ENCODE data around the gene SSTR3. TPM values are rescaled to one million over a fixed set of nuclear protein-coding genes. Genes with fewer than 3 reads are reported as not detected.

SSTR3 gene
- under 1 TPM in 1 of 9 donors, not detected in 8; 0.07 TPM for total RNA-seq
- polyA plus RNA-seq = not detected
- long read RNA-seq, donor 1 = 0 reads
- long read RNA-seq, donor 2 = 0 reads
- long read RNA-seq, donor 3 = 0 reads

- Histone ChIP-seq H3K27me3 (peaks cover 0 to 31% (median 4%) of the 10 kb centered on the region in 9 donors), H3K4me1 (peaks cover 0 to 7% (median 0%) of the 10 kb centered on the region in 12 donors), H3K36me3 (no peaks in the 10 kb centered on the region), H3K4me3 (no peak within 1 kb of the TSS), H3K27ac (no peak within 1 kb of the TSS), H3K9me3 (no peaks in the 10 kb centered on the region)
- no peak for DNase-seq
- ATAC-seq = peak in 3 of 4 donors; percentile 20 to 43 (median 40)
- intact Hi-C loops (cut with DNase I) = no loop called here
- no peak for TF ChIP-seq POLR2A (IDR thresholded peaks at IDR 0.05)
- 16 to 20% (median 17%) methylated on average over 22 to 23 of the region's 23 CpGs for WGBS, 4 donors
Observed at GRCh38 chr22:37212174-37212906, at the start of gene SSTR3. Gene SSTR3 (minus strand): TSS chr22:37212477. CDS start chr22:37207803, 4,674 bp downstream.

- peaks cover 0 to 17% (median 12%) of the 10 kb centered on the region in 12 donors for H3K9me3 ChIP-seq
- H3K4me1 ChIP-seq = peaks cover 0 to 21% (median 2%) of the 10 kb centered on the region in 12 donors
- peaks cover 4 to 76% (median 26%) of the 10 kb centered on the region in 9 donors for H3K27me3 ChIP-seq
- intact Hi-C loops (cut with DNase I) = loop anchor here in 4 of 10 donors (1.0 to 10.0 kb wide), 4 partner anchors 96 to 714 kb away; no protein-coding TSS in a partner anchor
- H3K4me3 ChIP-seq = no peak overlapping the region
- DNase-seq (peak; percentile 32 to 78 (median 57)), ATAC-seq (peak; percentile 37 to 78 (median 69))
- H3K36me3 ChIP-seq = no peaks in the 10 kb centered on the region
- WGBS, 4 donors = 24 to 28% (median 25%) methylated on average over 14 of the region's 14 CpGs
- TF ChIP-seq POLR2A (IDR thresholded peaks at IDR 0.05) (no peak), CTCF (IDR thresholded peaks at IDR 0.05) (peak; percentile 69 to 93 (median 86))
- H3K27ac ChIP-seq = no peak overlapping the region
Observed at GRCh38 chr22:37260901-37261336, 48.6 kb upstream of the SSTR3 start.

GRCh38 chr22:37260155-37260795, 48.0 kb upstream of the SSTR3 start:
- Histone ChIP-seq H3K9me3 (peaks cover 0 to 17% (median 12%) of the 10 kb centered on the region in 12 donors), H3K36me3 (no peaks in the 10 kb centered on the region), H3K27ac (no peak overlapping the region), H3K4me1 (peaks cover 0 to 21% (median 2%) of the 10 kb centered on the region in 12 donors), H3K4me3 (no peak overlapping the region), H3K27me3 (peaks cover 5 to 76% (median 27%) of the 10 kb centered on the region in 9 donors)
- TF ChIP-seq CTCF (IDR thresholded peaks at IDR 0.05) (no peak), POLR2A (IDR thresholded peaks at IDR 0.05) (no peak)
- intact Hi-C loops (cut with DNase I) = loop anchor here in 4 of 10 donors (5.0 to 10.0 kb wide), 3 partner anchors 95 to 713 kb away; no protein-coding TSS in a partner anchor
- WGBS, 4 donors = 47 to 63% (median 54%) methylated on average over 10 to 15 of the region's 15 CpGs
- peak in 1 of 4 donors; percentile 12 for ATAC-seq
- DNase-seq = no peak

DNA sequence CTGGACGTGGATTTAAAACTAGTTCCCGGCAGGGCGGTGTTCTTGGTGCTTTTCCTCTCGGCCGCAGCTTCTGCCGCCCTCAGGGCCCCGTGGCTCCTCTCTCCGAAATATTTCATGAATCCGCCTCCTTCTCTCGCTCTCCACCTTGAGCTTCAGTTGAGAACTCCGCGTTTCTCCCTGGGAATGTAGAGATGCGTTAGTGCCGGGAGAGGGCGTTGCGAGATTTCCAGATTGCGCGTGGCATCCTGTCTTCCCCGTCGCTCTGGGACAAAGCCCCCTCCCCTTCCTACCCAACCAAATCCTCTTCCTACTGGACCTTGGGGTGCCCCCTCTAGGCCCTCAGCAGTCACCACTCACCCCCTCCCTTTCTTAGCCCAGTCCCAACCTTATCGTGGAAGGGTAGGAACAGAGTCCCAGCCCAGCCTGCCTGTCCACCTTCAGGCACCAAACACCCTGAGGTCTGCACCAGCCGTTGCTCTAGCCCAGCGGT, 47.3 kb upstream of the SSTR3 start:
- DNase-seq (no peak), ATAC-seq (peak in 1 of 4 donors; percentile 36)
- Histone ChIP-seq H3K27me3 (peaks cover 11 to 82% (median 28%) of the 10 kb centered on the region in 9 donors), H3K9me3 (peaks cover 0 to 12% (median 9%) of the 10 kb centered on the region in 12 donors), H3K27ac (no peak overlapping the region), H3K4me3 (no peak overlapping the region), H3K4me1 (peaks cover 0 to 21% (median 2%) of the 10 kb centered on the region in 12 donors), H3K36me3 (no peaks in the 10 kb centered on the region)
- intact Hi-C loops (cut with DNase I) = loop anchor here in 4 of 10 donors (5.0 to 10.0 kb wide), 3 partner anchors 95 to 712 kb away; no protein-coding TSS in a partner anchor
- TF ChIP-seq CTCF (IDR thresholded peaks at IDR 0.05) (peak in 8 of 12 donors; percentile 17 to 48 (median 28)), POLR2A (IDR thresholded peaks at IDR 0.05) (no peak)
- 5 to 7% (median 6%) methylated on average over 23 of the region's 23 CpGs for WGBS, 4 donors
